Astrocyte (in vitro differentiated cells and primary cell): ENCODE measurements around the gene TRAPPC14. TPM values are rescaled to one million over a fixed set of nuclear protein-coding genes. Genes with fewer than 3 reads are reported as not detected.

ENCODE experiments used
- DNase-seq: peaks from one replicate; pipeline ENCODE4 v3.0.0-alpha.2; 2010; ENCODE audit warnings: low read depth
- FAIRE-seq: peaks from 2 replicates; lab custom pipeline; 2011; peaks lifted over from hg19 to GRCh38; lab: Jason Lieb, UNC
- H2AFZ ChIP-seq: 2 replicates; pipeline ENCODE4 v1.6.0; 2012; ENCODE audit warnings: low read depth, low read length, inconsistent platforms
- H3K27ac ChIP-seq: 2 replicates; pipeline ENCODE4 v1.5.1; 2011; ENCODE audit warnings: low read depth, low read length, inconsistent platforms
- H3K27me3 ChIP-seq: 2 replicates; pipeline ENCODE4 v1.6.0; 2011; ENCODE audit warnings: low read length, inconsistent platforms; ENCODE audit not compliant: insufficient read depth
- H3K36me3 ChIP-seq: 2 replicates; pipeline ENCODE4 v1.5.1; 2011; ENCODE audit warnings: low read length, inconsistent platforms; ENCODE audit not compliant: insufficient read depth
- H3K4me1 ChIP-seq: 2 replicates; pipeline ENCODE4 v1.5.1; 2011; ENCODE audit warnings: low read length, inconsistent platforms; ENCODE audit not compliant: insufficient read depth
- H3K4me2 ChIP-seq: 2 replicates; pipeline ENCODE4 v1.6.0; 2012; ENCODE audit warnings: low read length, inconsistent platforms
- H3K4me3 ChIP-seq: 2 replicates; pipeline ENCODE4 v1.5.1; 2011; ENCODE audit warnings: low read depth, mild to moderate bottlenecking, low read length, inconsistent platforms; ENCODE audit not compliant: insufficient read depth
- H3K79me2 ChIP-seq: 2 replicates; pipeline ENCODE4 v1.6.0; 2012; ENCODE audit warnings: mild to moderate bottlenecking, low read length, inconsistent platforms; ENCODE audit not compliant: insufficient read depth
- H3K9ac ChIP-seq: 2 replicates; pipeline ENCODE4 v1.6.0; 2012; ENCODE audit warnings: mild to moderate bottlenecking, low read length, inconsistent platforms
- H3K9me3 ChIP-seq: 2 replicates; pipeline ENCODE4 v1.5.1; 2012; ENCODE audit warnings: low read depth, mild to moderate bottlenecking, low read length, inconsistent platforms; ENCODE audit not compliant: insufficient read depth
- H4K20me1 ChIP-seq: 2 replicates; pipeline ENCODE4 v1.6.0; 2012; ENCODE audit warnings: low read length, inconsistent platforms; ENCODE audit not compliant: insufficient read depth
- H3K27ac Mint-ChIP-seq: one replicate; pipeline ENCODE4 v1.8.0; 2021; ENCODE audit warnings: mild to moderate bottlenecking, mixed read lengths; ENCODE audit not compliant: unreplicated experiment
- H3K27me3 Mint-ChIP-seq: one replicate; pipeline ENCODE4 v1.8.0; 2021; ENCODE audit warnings: low read depth, mixed read lengths; ENCODE audit not compliant: unreplicated experiment
- H3K36me3 Mint-ChIP-seq: one replicate; pipeline ENCODE4 v1.8.0; 2021; ENCODE audit warnings: low read depth, mixed read lengths; ENCODE audit not compliant: unreplicated experiment
- H3K4me1 Mint-ChIP-seq: one replicate; pipeline ENCODE4 v1.8.0; 2021; ENCODE audit warnings: low read depth, mixed read lengths; ENCODE audit not compliant: unreplicated experiment
- H3K4me3 Mint-ChIP-seq: one replicate; pipeline ENCODE4 v1.8.0; 2021; ENCODE audit warnings: mild to moderate bottlenecking, moderate library complexity, mixed read lengths; ENCODE audit not compliant: unreplicated experiment
- H3K9me3 Mint-ChIP-seq: one replicate; pipeline ENCODE4 v1.8.0; 2021; ENCODE audit warnings: mild to moderate bottlenecking, mixed read lengths; ENCODE audit not compliant: unreplicated experiment
- EZH2 ChIP-seq: IDR thresholded peaks from 2 replicates; pipeline ENCODE4 v1.6.1; 2012; ENCODE audit warnings: mild to moderate bottlenecking, low read length, inconsistent platforms; ENCODE audit not compliant: insufficient read depth
- total RNA-seq: library from RNA; stranded (reverse); gene quantifications from 2 replicates; pipeline ENCODE4 v1.2.1, GENCODE V29; 2021
- TF ChIP-seq, protein P1 (sequence below): IDR thresholded peaks from 2 replicates; pipeline ENCODE4 v1.5.1; 2011; ENCODE audit warnings: low read depth, mild to moderate bottlenecking, inconsistent platforms, low read length, moderate library complexity; ENCODE audit not compliant: insufficient read depth

Gene TRAPPC14
- total RNA-seq, 1 donor from 2014 or later: 18.7 TPM

DNA sequence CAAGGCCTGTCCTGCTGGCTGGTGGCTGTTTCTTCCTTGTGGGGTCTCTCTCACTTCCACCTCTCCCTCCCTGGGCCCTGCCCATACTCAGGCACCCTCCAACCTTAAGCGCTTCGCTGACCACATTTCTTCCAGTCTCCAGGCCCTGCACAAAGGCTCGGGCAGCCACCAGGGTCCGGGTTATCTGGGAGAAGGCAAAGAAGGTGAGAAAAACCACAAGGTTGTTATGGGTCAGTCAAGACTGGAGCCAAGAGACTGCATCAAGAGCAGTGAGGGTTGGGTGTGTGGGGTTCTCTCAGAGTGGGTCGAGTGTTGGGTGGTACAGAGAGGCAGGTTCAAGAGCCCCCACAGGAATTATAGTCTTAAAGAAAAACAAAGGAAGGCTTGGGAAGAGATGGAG lies 16.1 kb upstream of the TRAPPC14 start:
- H3K9me3 Mint-ChIP-seq: peaks cover 1% of the 10 kb centered on the region
- H3K9me3 ChIP-seq: peaks cover 6% of the 10 kb centered on the region
- no peak overlapping the region for H3K4me2 ChIP-seq
- H3K27me3 ChIP-seq: no peaks in the 10 kb centered on the region
- no peaks in the 10 kb centered on the region for H3K36me3 ChIP-seq
- H3K27ac ChIP-seq: no peak overlapping the region
- FAIRE-seq: no peak
- TF ChIP-seq EZH2: no peak
- TF ChIP-seq, protein P1, sequence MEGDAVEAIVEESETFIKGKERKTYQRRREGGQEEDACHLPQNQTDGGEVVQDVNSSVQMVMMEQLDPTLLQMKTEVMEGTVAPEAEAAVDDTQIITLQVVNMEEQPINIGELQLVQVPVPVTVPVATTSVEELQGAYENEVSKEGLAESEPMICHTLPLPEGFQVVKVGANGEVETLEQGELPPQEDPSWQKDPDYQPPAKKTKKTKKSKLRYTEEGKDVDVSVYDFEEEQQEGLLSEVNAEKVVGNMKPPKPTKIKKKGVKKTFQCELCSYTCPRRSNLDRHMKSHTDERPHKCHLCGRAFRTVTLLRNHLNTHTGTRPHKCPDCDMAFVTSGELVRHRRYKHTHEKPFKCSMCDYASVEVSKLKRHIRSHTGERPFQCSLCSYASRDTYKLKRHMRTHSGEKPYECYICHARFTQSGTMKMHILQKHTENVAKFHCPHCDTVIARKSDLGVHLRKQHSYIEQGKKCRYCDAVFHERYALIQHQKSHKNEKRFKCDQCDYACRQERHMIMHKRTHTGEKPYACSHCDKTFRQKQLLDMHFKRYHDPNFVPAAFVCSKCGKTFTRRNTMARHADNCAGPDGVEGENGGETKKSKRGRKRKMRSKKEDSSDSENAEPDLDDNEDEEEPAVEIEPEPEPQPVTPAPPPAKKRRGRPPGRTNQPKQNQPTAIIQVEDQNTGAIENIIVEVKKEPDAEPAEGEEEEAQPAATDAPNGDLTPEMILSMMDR: no peak
- H3K4me1 ChIP-seq: no peaks in the 10 kb centered on the region
- no peak overlapping the region for H3K4me3 ChIP-seq
- H4K20me1 ChIP-seq: peaks cover 16% of the 10 kb centered on the region
- H3K4me1 Mint-ChIP-seq: peaks cover 4% of the 10 kb centered on the region
- H3K79me2 ChIP-seq: peaks cover 16% of the 10 kb centered on the region
- peak overlapping the region; percentile 50 for H3K4me3 Mint-ChIP-seq
- H3K9ac ChIP-seq: no peak overlapping the region
- peaks cover 10% of the 10 kb centered on the region for H3K36me3 Mint-ChIP-seq
- H3K27me3 Mint-ChIP-seq: peaks cover 45% of the 10 kb centered on the region
- no peak overlapping the region for H3K27ac Mint-ChIP-seq
- DNase-seq: no peak
- no peak overlapping the region for H2AFZ ChIP-seq

DNA sequence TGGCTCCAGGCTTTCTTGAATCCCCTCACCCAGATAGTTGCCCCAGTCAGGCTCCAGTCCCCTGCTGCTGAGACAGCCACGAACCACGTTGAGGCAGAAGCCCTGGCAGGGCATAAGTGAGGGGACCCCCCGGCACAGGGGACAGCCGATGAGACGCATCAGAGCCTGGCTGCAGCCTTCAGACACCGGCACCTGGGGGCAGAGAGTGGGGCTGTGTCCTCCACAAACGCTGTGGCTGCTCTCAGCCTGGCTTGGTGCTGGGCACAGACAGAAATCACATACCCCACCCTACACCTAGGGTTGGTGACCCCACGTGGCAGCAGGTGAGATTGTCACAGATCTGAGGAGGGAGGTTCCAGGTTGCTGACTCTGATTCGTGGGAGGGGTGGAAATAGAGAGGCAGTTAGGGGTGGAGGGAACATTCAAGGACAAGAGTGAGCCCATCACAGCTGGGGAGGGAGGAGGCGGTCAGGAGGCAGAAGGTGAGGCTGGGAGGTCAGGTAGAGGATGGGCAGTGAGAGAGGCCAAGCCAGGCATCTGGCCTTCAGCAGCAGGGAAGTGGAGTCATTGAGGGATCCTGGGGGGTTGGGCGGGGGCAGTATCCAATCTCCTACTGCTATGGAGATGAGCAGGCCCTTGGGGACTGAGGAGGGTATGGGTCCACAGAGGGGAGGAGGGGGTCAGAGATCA lies 15.4 kb upstream of the TRAPPC14 start:
- H3K79me2 ChIP-seq: peaks cover 16% of the 10 kb centered on the region
- no peaks in the 10 kb centered on the region for H3K27me3 ChIP-seq
- H3K4me1 ChIP-seq: no peaks in the 10 kb centered on the region
- peaks cover 16% of the 10 kb centered on the region for H4K20me1 ChIP-seq
- H3K9ac ChIP-seq: no peak overlapping the region
- Mint-ChIP-seq H3K36me3 (peaks cover 10% of the 10 kb centered on the region), H3K4me1 (peaks cover 4% of the 10 kb centered on the region), H3K9me3 (peaks cover 1% of the 10 kb centered on the region), H3K27me3 (peaks cover 48% of the 10 kb centered on the region), H3K27ac (no peak overlapping the region), H3K4me3 (no peak overlapping the region)
- H3K4me2 ChIP-seq: no peak overlapping the region
- peaks cover 6% of the 10 kb centered on the region for H3K9me3 ChIP-seq
- FAIRE-seq (no peak), DNase-seq (no peak)
- TF ChIP-seq EZH2: no peak
- TF ChIP-seq, protein P1: no peak
- no peak overlapping the region for H2AFZ ChIP-seq
- H3K4me3 ChIP-seq: no peak overlapping the region
- H3K36me3 ChIP-seq: no peaks in the 10 kb centered on the region
- no peak overlapping the region for H3K27ac ChIP-seq

DNA sequence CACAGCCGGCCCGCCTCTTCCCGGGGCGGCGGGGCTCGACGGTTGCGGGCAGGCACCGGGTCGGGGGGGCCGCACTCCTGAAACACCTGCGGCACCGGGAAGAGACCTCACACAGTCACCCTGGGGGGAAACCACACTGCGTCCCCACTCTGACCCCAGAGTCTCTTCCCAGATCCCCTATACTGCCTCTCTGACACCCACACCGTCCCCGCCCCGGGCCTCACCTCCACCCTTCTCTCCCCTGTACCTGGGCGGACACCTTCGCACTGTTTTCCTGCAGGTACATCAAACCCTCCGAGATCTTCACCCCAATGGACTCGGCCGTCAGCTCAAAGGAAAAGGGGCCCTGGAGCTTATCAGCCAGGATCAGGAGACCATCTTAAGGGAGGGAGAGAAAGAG lies 13.3 kb upstream of the TRAPPC14 start:
- Mint-ChIP-seq H3K9me3 (peaks cover 1% of the 10 kb centered on the region), H3K4me1 (peaks cover 16% of the 10 kb centered on the region), H3K36me3 (peaks cover 14% of the 10 kb centered on the region), H3K27me3 (peaks cover 66% of the 10 kb centered on the region), H3K4me3 (no peak overlapping the region), H3K27ac (no peak overlapping the region)
- H3K36me3 ChIP-seq: no peaks in the 10 kb centered on the region
- H3K27ac ChIP-seq: no peak overlapping the region
- H3K4me3 ChIP-seq: no peak overlapping the region
- H3K27me3 ChIP-seq: peaks cover 7% of the 10 kb centered on the region
- no peak for TF ChIP-seq EZH2
- TF ChIP-seq, protein P1: no peak
- no peak for FAIRE-seq
- peak overlapping the region; percentile 67 for H3K4me2 ChIP-seq
- no peaks in the 10 kb centered on the region for H3K9me3 ChIP-seq
- H4K20me1 ChIP-seq: peaks cover 16% of the 10 kb centered on the region
- peaks cover 13% of the 10 kb centered on the region for H3K79me2 ChIP-seq
- no peak for DNase-seq
- peaks cover 15% of the 10 kb centered on the region for H3K4me1 ChIP-seq
- no peak overlapping the region for H3K9ac ChIP-seq
- no peak overlapping the region for H2AFZ ChIP-seq
